DMS79 (cell line): ENCODE results near the gene SOCS3.
"Not testable (repeated sequence)": the region's sequence is repeated elsewhere in the genome, so short reads cannot be mapped to it uniquely, and the experiment has no call there.

Experiments
- DNase-seq: peaks from one replicate; lab custom pipeline; 2025; lab: John Stamatoyannopoulos, UW

SOCS3 gene

DNA sequence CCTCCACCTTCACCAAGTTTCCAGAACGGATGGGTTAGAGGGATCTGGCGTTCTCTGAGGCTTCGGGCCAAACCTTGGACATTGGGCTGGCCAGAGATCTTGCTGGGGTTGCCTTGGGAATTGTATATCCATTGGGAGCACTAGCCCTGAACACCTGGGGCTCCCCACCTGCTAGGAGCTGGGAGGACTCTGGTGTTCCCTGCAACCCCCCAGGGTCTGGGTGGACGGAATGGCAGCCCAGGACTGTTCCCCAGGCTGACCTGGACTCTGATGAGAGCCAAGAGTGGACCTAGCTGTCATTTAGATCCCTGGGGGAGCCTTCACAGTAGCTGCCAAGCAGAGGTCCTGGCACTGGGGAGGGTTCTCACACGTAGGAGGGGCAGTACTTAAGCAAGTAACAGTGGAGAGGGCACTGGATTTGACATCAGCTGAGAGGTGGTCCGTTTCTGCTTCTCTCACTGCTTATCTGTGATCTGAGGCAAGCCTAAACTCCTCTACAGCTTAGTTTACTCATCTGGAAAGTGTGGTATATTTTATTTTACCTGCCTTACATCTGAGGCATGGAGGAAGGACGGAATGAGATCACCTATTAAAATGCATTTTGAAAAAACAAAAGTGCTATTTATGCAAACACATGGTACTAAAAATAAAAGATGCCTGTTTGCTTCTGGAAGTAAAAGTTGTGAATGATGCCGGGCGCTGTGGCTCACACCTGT, 11.7 kb downstream of the SOCS3 start:
- DNase-seq: no peak

DNA sequence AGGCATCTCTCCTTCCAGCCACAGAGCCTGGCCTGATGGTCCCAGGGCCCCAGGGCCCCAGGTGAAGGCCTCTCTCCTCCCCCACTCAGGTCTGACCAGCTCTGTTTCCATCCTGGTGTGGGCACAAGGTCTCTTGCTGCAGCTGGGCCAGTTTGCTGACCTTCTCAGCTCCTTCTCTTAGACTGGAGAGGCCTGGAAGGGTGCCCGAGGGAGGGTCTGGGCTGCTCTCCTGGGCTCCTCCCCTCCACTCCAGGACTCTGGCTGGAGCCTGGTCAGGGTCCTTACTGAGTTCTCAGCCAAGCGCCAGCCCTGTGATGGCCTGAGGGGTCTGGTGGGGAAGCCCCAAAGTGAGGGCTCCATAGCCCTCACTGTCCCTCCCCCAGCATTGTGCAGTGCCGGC, 12.4 kb downstream of the SOCS3 start:
- DNase-seq: no peak

DNA sequence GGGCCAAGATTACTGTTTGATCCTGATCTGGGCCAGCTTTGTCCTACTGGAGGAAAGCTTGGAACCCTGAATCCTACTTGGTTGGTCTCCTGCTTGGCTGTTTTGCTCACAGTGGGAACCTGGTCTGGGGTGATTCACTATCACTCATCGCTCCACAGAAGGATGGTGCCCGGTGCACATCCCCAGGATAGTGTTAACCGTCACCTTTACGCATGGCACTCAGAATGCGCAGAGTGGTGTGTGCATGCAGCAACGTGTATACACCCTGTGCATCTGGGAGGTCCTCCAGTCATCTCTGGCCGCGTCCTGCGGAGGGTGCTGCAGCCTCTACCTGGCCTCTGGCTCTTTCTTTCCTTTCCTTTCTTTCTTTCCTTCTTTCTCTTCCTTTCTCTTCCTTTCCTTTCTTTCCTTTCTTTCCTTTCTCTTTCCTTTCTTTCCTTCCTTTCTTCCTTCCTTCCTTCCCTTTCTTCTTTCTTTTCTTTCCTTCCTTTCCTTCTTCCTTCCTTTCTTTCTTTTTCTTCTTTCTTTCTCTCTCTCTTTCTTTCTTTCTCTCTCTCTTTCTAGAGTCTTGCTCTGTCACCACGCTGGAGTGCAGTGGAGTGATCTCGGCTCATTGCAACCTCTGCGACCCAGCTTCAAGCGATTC, 13.1 kb downstream of the SOCS3 start:
- no peak for DNase-seq

DNA sequence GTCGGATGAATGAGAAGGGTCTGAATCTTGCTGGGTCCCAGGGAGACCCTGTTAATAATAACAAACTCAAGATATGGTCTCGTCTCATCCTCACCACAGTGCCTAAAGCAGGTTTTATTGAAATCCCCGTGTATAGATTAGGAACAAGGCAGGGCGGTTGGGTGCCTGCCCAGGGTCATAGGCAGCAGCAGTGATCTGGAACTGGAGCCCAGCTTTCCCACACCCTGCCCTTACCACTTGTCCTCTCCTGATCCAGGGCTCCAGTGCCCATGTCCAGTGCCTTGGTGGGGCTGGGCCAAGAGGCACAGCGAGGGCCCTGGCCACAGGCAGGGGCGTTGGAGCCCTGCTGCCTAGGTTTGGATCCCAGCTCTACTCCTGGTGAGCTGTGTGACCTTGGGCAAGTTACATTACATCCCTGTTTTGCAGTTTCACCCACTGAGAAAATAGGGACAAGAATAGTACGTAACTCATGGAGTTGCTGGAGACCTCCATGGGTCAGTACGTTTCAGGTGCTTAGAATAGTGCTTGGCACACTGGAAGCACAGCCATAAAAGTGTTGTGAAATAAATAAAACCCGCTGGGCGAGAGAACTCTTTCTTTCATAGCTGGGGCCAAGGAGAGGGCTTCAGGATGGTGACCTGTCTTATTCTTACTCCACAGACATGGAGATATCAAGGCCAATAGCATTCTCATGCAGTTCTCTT, 13.9 kb downstream of the SOCS3 start:
- DNase-seq: no peak

DNA sequence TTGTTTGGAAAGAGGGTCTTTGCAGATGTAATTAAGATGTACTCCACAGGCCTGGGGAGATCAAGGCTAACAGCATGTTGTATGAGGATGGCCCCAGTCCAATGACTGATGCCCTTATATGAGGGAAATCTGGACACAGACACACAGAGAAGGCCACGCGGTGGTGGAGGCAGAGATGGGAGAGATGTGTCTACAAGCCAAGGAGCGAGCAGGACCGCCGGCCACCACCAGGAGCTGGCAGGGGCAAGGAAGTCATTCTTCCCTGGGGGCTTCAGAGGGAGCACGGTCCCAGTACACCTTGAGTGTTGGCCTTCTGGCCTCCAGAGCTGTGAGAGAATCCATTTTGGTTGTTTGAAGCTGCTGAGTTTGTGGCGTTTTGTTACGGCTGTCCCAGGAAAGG, 14.7 kb downstream of the SOCS3 start:
- no peak for DNase-seq

DNA sequence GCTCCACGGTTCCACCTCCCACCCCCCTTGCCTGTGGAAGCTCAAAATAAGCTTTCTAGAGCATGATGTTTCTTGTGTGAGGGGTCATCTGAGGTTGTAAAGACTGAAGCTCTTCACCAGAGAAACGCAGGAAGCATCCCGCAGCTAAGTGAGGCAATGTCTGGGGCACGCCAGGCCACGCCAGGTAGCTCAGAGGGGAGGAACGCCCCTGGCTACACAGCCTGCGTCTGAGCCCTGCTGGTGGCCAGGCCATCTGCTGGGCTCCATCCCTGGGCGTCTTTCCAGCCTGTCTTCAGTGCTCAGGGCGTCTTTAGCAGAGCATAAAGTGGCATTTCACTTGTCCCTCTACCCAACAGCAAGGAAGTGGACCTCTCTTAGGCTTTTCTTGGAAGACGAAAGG, 15.2 kb downstream of the SOCS3 start:
- no peak for DNase-seq

DNA sequence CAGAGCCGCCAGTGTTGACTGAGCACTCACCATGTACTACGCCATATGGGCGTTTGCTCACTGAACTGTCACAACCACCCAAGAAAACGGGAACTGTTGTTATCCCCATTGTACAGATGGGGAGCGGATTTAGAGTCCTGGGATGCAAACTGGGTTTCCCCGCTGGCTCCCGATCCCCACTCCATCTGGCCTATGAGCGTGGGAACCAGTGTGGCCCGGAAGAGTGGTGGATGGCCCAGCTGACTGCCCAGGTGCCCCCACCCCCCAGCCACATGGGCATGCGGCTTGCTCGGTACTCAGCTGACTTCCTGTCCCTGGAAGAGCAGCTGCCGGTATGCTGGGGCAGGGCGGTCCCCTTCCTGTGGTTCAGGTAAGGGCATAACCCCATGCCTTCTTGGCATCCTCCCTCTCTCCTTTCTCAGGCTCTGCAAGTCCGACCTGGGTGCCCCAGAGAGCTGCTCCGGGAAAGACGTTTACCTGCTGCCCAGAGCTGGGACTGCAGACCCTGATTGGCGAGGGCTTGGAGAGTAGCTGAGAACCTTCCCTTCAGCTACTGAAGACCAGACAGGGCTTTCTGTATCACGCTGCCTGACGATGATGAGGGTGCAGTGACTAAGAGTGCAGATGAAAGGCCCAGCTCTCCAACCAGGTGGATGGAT, 16.2 kb downstream of the SOCS3 start:
- DNase-seq: no peak

DNA sequence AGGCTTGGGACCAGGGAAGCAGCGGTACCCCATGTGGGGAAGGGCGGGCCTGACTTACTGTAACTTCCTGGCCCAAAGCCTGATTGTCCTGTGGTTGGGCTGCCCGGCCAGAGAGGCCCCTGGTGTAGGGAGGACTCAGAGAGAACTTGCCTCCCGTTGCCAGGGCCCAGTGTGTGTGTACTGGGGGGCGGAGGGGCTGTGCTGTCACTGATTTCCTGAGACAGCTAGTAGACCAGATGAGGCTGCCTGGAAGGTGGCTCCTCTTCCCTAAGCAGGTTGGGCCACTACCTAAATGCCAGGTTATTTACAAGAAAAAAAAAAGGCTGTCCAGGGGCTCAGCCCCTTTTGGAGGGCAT, 16.7 kb downstream of the SOCS3 start:
- no peak for DNase-seq

DNA sequence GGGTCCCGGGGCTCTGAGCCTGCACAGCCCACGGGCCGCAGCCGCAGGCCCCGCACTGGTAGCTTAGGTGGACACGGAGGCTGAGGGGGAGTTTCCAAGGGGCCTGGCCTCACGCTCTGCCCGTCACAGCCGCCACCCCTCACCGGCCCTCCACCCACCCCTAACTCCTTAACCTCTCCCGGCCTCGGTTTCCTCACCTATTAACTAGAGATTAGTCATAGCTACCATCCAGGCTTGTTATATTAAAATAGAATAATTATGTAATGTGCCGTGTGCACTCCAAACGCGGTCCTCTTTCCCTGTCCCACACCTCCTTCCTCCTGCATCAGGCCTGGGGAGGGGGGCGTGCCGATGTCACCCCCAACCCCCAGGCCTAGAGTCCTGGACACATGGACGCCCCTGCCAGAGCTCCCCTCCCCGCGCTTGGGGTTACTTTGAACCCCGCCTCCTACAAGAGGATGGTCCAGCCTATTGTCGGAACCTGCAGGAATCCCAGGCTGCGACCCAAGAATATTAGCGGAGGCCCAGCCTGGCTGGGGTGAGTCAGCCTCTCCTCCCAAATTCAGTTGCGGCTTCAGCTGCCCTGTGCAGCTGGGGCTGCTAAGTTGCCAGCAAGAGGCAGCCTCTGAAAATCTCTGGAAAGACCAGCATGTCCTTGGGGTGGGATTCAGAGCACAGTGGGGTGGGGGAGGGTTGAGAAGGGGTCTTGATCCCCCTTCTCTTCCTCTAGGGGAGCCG, 17.3 kb downstream of the SOCS3 start:
- DNase-seq: no peak

DNA sequence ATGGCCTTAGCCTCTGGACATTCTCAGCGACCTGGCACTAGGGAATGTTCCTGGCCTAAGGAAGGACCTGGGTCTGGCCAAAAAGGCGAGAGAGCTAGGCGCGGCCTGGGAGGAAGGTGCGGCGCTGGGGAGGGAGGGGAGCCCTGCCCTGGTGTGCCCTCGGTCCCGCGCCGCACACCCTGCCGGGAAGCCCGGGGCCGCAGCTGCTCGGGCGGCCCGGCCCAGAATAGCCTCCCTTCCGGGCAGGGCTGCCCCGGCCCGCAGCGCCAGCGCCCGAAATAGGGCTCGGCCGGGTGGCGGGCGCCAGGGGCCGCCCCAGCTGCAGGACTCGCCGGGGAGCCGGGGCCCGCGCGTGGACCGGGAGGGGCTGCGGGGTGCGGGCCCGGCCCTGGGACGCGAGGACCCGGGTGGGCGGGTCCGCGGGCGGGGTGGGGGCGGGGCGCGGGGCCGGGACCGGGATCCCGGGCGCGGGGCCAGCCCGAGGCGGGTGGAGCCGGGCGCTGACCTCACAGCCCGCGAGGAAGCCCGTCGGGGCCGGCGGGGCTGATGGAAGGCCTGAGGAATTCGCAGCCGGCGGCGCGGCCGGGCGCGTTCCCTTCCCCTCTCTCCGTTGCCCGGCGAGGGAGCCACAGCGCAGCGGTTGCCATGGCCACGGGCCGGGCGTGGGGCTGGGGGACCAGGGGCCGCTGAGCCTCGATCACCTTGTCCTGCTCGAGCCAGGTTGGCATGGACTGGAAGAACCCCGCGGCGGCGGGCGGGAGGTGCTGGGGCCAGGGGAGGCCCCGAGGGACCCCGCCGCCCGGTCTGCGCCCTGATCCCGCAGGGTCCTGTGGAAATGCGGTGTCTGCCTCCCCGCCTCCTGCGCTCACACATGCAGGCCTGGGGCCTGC, 18.1 kb downstream of the SOCS3 start:
- DNase-seq: no peak

DNA sequence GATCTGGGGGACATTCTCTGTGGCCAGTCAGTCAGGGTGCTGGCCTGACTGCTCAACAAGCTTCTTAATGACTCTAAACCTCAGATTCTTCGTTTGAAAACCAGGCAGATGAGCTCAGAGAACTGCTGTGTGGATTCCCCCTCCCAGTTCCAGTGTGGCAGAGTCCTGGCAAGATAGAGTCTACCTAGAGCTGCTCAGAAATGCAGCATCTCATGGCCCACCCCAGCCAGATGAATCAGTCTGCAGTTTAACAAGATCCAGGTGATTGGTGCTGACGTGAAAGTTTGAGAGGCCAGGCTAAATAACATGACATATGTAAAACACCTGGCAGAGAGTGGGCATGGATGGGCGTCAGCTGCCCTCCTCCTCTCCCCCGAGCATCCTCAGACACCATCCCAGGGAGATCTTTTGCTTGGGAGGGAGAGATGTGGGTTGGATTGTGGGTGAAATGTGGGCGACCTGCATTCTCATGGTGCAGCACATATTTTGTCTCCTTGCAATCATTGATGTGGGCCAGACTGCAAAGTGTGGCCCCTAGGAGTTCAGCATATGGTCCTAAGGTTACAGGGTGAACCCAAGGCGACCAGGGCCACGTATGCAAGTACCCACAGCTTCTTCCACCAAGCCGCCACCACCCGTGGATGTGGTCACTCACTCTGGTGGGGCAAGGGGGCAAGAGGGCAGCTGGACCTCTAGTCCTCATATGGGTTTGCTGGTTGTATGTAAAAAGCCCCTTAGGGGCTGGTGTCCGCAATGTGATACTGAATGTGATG, 19.5 kb downstream of the SOCS3 start:
- no peak for DNase-seq

DNA sequence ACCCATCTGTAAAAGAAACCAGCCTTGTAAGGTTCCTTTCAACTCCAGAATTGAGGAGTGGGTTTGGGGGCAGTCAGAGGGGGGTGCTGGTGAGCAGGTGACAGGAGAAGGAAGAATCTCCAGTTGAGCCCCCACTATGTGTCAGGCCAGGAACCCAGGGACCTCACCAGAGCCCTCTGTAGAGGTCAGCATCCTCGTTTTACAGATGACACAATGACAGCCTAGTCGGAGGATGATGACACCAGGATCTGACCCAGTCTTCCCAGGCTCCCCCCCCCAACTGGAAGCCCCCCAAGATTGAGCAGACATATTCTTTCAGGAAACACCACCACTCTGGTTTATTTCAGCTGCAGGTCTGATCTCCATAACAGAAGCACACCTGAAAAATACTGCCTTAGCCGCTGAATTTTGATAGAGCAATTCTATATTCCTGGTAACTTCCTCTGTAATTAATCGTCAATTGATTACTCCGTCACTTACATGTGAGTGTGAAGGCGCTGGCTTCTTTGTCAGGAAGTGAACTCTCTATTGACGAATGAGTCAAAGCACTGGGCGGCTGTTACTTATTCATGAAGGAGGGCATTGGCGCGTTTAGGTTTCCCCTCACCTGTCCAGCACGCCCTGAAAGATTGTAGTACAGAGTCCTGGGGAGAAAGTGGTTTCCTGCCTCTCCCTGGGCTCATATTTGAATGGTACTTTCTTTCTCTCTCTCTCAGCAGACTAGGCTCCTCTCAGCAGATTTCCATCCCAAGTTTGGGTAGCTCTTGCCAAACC, 21.2 kb downstream of the SOCS3 start:
- no peak for DNase-seq

DNA sequence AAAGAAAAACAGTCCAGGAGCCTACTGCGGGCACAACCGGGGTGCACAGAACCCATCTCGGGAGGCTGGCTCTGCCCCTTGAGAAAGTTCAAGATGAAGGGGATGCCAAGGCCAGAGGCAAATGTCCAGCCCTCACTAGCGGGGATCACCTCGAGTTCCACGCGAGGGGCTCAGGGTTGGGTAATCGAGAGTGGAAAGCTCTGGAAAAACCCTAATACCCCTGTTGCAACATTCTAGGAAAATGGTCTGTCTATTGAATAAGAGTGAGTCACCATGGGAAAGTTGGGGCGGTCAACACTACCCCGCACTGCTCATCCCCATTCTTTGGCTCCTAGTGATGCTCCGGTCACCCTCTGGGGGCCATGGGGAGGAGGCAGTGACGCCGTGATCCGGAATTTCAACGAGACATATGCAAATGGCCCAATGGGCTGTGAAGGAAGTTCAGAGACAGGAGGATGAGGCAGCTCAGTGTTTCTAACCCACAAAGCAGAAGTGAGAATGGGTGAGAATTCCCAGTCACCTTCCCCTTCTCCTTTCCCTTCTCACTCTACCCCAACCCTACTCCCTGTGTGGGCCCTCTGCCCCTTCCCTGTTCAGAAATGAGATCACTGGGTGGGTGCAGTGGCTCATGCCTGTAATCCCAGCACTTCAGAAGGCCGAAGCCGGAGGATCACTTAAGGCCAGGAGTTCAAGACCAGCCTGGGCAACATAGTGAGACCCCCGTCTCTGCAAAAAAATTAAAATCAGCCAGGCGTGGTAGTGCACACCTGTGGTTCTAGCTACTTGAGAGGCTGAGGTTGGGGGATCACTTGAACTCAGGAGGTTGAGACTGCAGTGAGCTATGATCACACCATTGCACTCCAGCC, 22.4 kb downstream of the SOCS3 start:
- DNase-seq: no peak

DNA sequence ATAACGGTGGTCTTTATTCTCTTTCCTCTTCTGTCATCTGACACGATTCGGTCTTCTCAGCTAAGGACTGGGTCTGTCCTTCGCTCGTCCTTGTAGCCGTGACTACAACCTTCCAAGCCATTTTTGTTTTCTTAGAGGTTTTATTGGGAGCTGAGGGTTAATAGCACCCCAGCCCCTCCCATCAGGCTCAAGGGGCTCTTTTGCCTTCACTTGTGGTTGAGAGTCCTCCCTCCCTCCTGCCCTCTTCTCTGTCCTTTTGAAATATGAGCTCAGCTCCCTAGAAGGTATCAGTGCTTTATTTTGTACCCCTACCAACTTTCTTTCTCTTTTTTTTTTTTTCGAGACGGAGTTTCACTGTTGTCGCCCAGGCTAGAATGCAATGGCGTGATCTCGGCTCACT, 24.7 kb downstream of the SOCS3 start:
- DNase-seq: peak; percentile 42

DNA sequence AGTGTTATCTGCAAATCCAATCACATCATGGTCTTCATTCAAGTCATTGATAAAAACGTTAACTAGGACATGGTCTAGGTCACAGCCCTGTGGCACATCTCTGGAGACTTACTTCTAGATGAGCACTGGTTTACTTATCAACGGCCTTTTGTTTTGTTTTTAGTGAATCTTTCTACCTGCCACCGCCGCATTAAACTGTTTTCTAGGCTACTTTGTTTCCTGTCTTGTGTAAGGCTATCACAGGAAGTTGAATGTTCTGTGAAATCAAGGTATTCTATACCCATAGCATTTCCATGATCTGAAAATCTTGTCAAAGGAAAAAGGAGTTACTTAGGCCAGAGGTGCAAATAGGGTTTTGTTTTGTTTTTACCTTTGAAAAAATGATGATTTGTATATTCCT, 26.9 kb downstream of the SOCS3 start:
- DNase-seq: no peak

DNA sequence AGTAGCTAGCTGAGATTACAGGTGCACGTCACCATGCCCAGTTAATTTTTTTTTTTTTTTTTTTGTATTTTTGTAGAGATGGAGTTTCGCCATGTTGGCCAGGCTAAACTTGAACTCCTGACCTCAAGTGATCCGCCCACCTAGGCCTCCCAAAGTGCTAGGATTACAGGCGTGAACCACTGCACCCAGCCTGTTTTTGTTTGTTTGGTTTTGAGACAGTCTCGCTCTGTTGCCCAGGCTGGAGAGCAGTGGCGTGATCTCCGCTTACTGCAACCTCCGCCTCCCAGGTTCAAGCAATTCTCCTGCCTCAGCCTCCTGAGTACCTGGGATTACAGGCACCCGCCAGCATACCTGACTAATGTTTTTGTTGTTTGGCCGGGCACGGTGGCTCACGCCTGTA, 28.5 kb downstream of the SOCS3 start:
- not testable (repeated sequence) for DNase-seq

DNA sequence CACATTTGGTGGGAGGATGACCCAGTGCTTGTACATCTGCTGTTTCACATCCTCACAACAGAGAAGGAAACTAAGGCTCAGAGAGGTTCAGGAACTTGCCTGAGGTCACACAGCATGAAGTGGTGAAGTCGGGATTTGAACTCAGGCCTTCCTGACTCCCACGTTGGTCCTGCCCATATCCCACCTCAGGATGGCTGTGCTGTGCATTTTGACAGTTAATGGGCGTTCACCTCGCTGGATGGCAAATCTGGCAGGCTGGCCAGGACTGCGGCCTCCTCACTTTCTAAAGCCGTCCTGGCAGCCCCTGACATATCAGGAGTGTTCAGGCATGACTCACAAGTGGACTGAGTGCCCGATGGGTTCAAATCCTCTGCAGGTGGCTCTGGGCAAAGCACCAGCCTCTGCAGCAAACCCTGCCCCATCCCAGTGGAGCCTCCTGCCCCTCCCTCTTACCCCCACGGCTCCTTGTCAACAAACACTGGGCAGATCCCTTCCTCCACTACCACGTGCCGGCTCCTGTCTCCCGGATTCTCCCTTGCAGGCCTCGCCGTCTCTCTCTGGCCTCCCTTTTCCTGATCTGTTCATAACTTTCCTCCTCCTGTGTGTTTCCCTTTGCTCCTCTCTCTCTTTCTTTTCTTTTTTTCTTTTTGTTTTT, 29.2 kb downstream of the SOCS3 start:
- DNase-seq: no peak
